HepG2 (cell line): Measurements from ENCODE around the gene PLCXD3. TPM values are rescaled to one million over a fixed set of nuclear protein-coding genes. Genes with fewer than 3 reads are reported as not detected.

ENCODE experiments used
- ATAC-seq: fragments of 200-7000 bp; cut with Tn5 transposase; 3 replicates; pipeline ENCODE4 v1.9.1; 2020; ENCODE audit warnings: mild to moderate bottlenecking, moderate library complexity
- BruUV-seq: library from RNA; stranded (reverse); fragments of 400-500 nt; replicated peaks from 2 replicates; lab custom pipeline; 2021; lab: Mats Ljungman, UMichigan
- CTCF ChIA-PET: fragments of 300-600 bp; formaldehyde crosslinking; extraction: SDS; loops from one replicate; lab custom pipeline; 2021; ENCODE audit warnings: low total read pairs, inconsistent platforms, low intra/inter-chr PET ratio; lab: Yijun Ruan, JAX
- POLR2A ChIA-PET: fragments of 350-600 bp; sonication (Branson Sonifier 250); formaldehyde crosslinking; loops from one replicate; lab custom pipeline; 2020; ENCODE audit warnings: antibody characterized with exemption, inconsistent platforms; lab: Yijun Ruan, JAX
- DNase-seq: peaks from one replicate; pipeline ENCODE4 v3.0.0-alpha.2; 2015; ENCODE audit warnings: low spot score
- FAIRE-seq: peaks from 3 replicates; lab custom pipeline; 2011; peaks lifted over from hg19 to GRCh38; lab: Jason Lieb, UNC
- H2AFZ ChIP-seq: one replicate; pipeline ENCODE4 v1.6.1; 2011; ENCODE audit warnings: low read length, inconsistent platforms
- H3K27ac ChIP-seq: fragments of 300-600 bp; 3 replicates; pipeline ENCODE4 v1.8.0; 2011; ENCODE audit warnings: mixed run types, mild to moderate bottlenecking, mixed read lengths, low read length, inconsistent platforms; ENCODE audit not compliant: insufficient read depth; ENCODE audit errors: extremely low read length
- H3K27me3 ChIP-seq, 2 experiments: fragments of 200-600 bp in 1 of 2; 2 replicates in 1 of 2; 3 replicates in 1 of 2; pipeline versions ENCODE4 v1.6.0 to v1.8.0; 2011; ENCODE audit warnings: low read length in 2 of 2, mild to moderate bottlenecking in 2 of 2, moderate library complexity in 2 of 2, inconsistent platforms in 1 of 2; ENCODE audit not compliant: insufficient read depth in 2 of 2, control insufficient read depth in 1 of 2
- H3K36me3 ChIP-seq, 2 experiments: fragments of 200-600 bp in 1 of 2; replicated peaks in 1 of 2; 2 replicates in 1 of 2; 3 replicates in 1 of 2; pipeline versions ENCODE4 v1.5.1 to v1.8.0; 2011; ENCODE audit warnings: low read length in 2 of 2, inconsistent platforms in 1 of 2; ENCODE audit not compliant: insufficient read depth in 2 of 2, control insufficient read depth in 1 of 2
- H3K4me1 ChIP-seq: 2 replicates; pipeline ENCODE4 v1.5.1; 2012; ENCODE audit warnings: low read length, inconsistent platforms; ENCODE audit not compliant: insufficient read depth
- H3K4me2 ChIP-seq: 2 replicates; pipeline ENCODE4 v1.6.0; 2011; ENCODE audit warnings: low read depth, low read length, inconsistent platforms
- H3K4me3 ChIP-seq, 3 experiments: fragments of 200-600 bp in 1 of 3; sonication (generic), shearing (Covaris generic) in 1 of 3; replicated peaks in 1 of 3; 2 replicates each; pipeline ENCODE4 v1.5.1; 2011 to 2016; ENCODE audit warnings: low read length in 3 of 3, inconsistent platforms in 2 of 3, low read depth in 2 of 3, mild to moderate bottlenecking in 2 of 3, control low read depth in 1 of 3, mixed read lengths in 1 of 3; ENCODE audit not compliant: insufficient read depth in 1 of 3
- H3K79me2 ChIP-seq: one replicate; pipeline ENCODE4 v1.6.1; 2011; ENCODE audit warnings: low read length, inconsistent platforms; ENCODE audit not compliant: insufficient read depth
- H3K9ac ChIP-seq: 2 replicates; pipeline ENCODE4 v1.6.0; 2011; ENCODE audit warnings: mild to moderate bottlenecking, low read depth, low read length, inconsistent platforms; ENCODE audit not compliant: insufficient read depth
- H3K9me3 ChIP-seq: 2 replicates; pipeline ENCODE4 v1.5.1; 2012; ENCODE audit warnings: mild to moderate bottlenecking, low read length
- H4K20me1 ChIP-seq: 2 replicates; pipeline ENCODE4 v1.6.0; 2011; ENCODE audit warnings: inconsistent platforms, mild to moderate bottlenecking, low read length, moderate library complexity; ENCODE audit not compliant: insufficient read depth
- EED ChIP-seq: sonication (generic); formaldehyde crosslinking; IDR thresholded peaks from 2 replicates; pipeline ENCODE4 v1.5.0; 2020; ENCODE audit warnings: mild to moderate bottlenecking, missing genetic modification reagents
- FOXJ3 ChIP-seq: sonication (generic); formaldehyde crosslinking; IDR thresholded peaks from 2 replicates; pipeline ENCODE4 v1.4.0; 2020; ENCODE audit warnings: missing genetic modification reagents, mild to moderate bottlenecking, borderline replicate concordance
- MIER3 ChIP-seq: IDR thresholded peaks from 2 replicates; pipeline ENCODE4 v1.6.1; 2016; ENCODE audit warnings: missing compliant biosample characterization, borderline replicate concordance
- RBAK ChIP-seq: sonication (generic); formaldehyde crosslinking; IDR thresholded peaks from 2 replicates; pipeline ENCODE4 v1.5.1; 2020; ENCODE audit warnings: mild to moderate bottlenecking, missing genetic modification reagents
- SIN3A ChIP-seq: IDR thresholded peaks from 2 replicates; pipeline ENCODE4 v1.6.1; 2011; ENCODE audit warnings: low read depth, mild to moderate bottlenecking, control low read depth, low read length, borderline replicate concordance
- SRSF9 ChIP-seq: fragments of 200-400 bp; formaldehyde crosslinking; IDR thresholded peaks from 2 replicates; pipeline ENCODE4 v1.6.1; 2018; ENCODE audit warnings: borderline replicate concordance, mild to moderate bottlenecking, low read depth, low read length; ENCODE audit not compliant: insufficient read depth, poor library complexity, severe bottlenecking
- TEAD3 ChIP-seq: optimal IDR thresholded peaks from 2 replicates; pipeline ENCODE3; 2016; ENCODE audit warnings: borderline replicate concordance
- ZNF546 ChIP-seq: sonication (generic); formaldehyde crosslinking; conservative IDR thresholded peaks from 2 replicates; pipeline ENCODE4 v1.8.1; 2023; ENCODE audit warnings: mild to moderate bottlenecking, missing genetic modification reagents
- ZNF703 ChIP-seq: sonication (generic); formaldehyde crosslinking; IDR thresholded peaks from 2 replicates; pipeline ENCODE4 v1.5.1; 2020; ENCODE audit warnings: missing genetic modification reagents, mild to moderate bottlenecking, moderate library complexity, borderline replicate concordance
- WGBS: methylation state at CpG from one replicate; pipeline ENCODE4 v1.1.6; 2017; ENCODE audit warnings: low lambda C conversion rate; 5-methylcytosine and 5-hydroxymethylcytosine counted together
- in situ Hi-C: cut with HindIII; loops from 2 replicates; pipeline ENCODE4 v1.10.0; 2017; ENCODE audit warnings: low pct_unique_long_range_greater_than_20kb; ENCODE audit not compliant: extremely low pct_ligation_motif_present
- intact Hi-C: fragments of 100-400 bp; cut with micrococcal nuclease; formaldehyde crosslinking; loops from one replicate; pipeline ENCODE4 v1.10.0; 2022; ENCODE audit not compliant: unreplicated experiment
- polyA plus RNA-seq, 8 experiments: library from polyadenylated mRNA; depleted of rRNA in 3 of 8; stranded (reverse) in 7 of 8; unstranded in 1 of 8; fragments of >200 nt; fragmentation: Illumina TruSeq in 4 of 8; extraction: Trizol in 4 of 8; gene quantifications; 2 replicates each; pipeline versions ENCODE4 v1.2.1 to v1.2.3, GENCODE V29; 2011 to 2016; ENCODE audit warnings: low read depth in 4 of 8, missing spikeins in 1 of 8, mixed read lengths in 1 of 8; ENCODE audit not compliant: insufficient read depth in 1 of 8
- total RNA-seq, 5 experiments: library from RNA; depleted of rRNA; stranded (reverse); fragments of >200 nt; fragmentation: Illumina TruSeq; extraction: Trizol; gene quantifications; 2 replicates each; pipeline ENCODE4 v1.2.3, GENCODE V29; 2016; ENCODE audit warnings: low read depth in 1 of 5
- TF ChIP-seq, protein P1 (sequence below): sonication (generic); formaldehyde crosslinking; IDR thresholded peaks from 2 replicates; pipeline ENCODE4 v1.4.0; 2020; ENCODE audit warnings: mild to moderate bottlenecking, missing genetic modification reagents
- TF ChIP-seq, protein P2 (sequence below): sonication (generic); formaldehyde crosslinking; IDR thresholded peaks from 2 replicates; pipeline ENCODE4 v1.9.0; 2021; ENCODE audit warnings: missing genetic modification reagents, borderline replicate concordance
- TF ChIP-seq, protein P3 (sequence below): sonication (generic); formaldehyde crosslinking; IDR thresholded peaks from 2 replicates; pipeline ENCODE4 v1.5.1; 2020; ENCODE audit warnings: mild to moderate bottlenecking, missing genetic modification reagents, borderline replicate concordance

The PLCXD3 gene
- total and polyA plus RNA-seq, 2 of the 13 experiments (the other 11 are each of a cell fraction or from before 2014, with no cell fraction given), result not detected

DNA sequence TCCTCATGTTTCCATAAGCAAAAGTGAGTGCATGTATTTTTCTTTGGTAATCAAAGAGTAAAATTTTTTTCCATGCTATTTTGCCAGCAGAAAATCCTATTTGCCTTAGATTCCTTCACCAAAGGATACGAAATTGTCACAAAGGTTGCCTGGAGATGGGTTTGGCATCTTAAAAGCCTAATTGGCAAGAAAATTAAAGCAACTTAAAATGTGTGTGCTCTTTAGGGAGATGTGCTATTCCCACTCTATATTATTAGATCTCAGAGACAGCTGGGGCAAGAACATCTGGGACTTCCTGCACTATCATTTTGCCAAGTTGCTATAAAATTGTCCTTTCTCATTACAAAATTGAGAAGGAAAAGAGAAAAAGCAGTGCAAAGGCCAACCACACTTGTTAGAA lies 146.1 kb downstream of the PLCXD3 start:
- intact Hi-C loops (no loop called here), in situ Hi-C loops (no loop called here)
- Histone ChIP-seq H4K20me1 (no peaks in the 10 kb centered on the region), H3K9me3 (no peaks in the 10 kb centered on the region), H3K9ac (no peak overlapping the region), H3K4me1 (no peaks in the 10 kb centered on the region), H3K4me3 (no peak overlapping the region), H3K27me3 (no peaks in the 10 kb centered on the region), H3K79me2 (no peaks in the 10 kb centered on the region), H3K27ac (no peak overlapping the region), H2AFZ (no peak overlapping the region), H3K4me2 (no peak overlapping the region), H3K36me3 (no peaks in the 10 kb centered on the region)
- BruUV-seq, result no TSS peak
- no peak for ATAC-seq
- ChIA-PET POLR2A (no interaction called here), CTCF (no interaction called here)
- no peak for DNase-seq
- FAIRE-seq, result no peak
- 0% methylated on average over 1 of the region's 1 CpG for WGBS
- TF ChIP-seq FOXJ3 (CRISPR knock-in tag), result no peak
- TF ChIP-seq, protein P1, sequence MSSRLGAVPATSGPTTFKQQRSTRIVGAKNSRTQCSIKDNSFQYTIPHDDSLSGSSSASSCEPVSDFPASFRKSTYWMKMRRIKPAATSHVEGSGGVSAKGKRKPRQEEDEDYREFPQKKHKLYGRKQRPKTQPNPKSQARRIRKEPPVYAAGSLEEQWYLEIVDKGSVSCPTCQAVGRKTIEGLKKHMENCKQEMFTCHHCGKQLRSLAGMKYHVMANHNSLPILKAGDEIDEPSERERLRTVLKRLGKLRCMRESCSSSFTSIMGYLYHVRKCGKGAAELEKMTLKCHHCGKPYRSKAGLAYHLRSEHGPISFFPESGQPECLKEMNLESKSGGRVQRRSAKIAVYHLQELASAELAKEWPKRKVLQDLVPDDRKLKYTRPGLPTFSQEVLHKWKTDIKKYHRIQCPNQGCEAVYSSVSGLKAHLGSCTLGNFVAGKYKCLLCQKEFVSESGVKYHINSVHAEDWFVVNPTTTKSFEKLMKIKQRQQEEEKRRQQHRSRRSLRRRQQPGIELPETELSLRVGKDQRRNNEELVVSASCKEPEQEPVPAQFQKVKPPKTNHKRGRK, result no peak
- TF ChIP-seq ZNF703, result no peak
- TF ChIP-seq, protein P2, sequence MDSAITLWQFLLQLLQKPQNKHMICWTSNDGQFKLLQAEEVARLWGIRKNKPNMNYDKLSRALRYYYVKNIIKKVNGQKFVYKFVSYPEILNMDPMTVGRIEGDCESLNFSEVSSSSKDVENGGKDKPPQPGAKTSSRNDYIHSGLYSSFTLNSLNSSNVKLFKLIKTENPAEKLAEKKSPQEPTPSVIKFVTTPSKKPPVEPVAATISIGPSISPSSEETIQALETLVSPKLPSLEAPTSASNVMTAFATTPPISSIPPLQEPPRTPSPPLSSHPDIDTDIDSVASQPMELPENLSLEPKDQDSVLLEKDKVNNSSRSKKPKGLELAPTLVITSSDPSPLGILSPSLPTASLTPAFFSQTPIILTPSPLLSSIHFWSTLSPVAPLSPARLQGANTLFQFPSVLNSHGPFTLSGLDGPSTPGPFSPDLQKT (CRISPR knock-in tag), result no peak
- no peak for TF ChIP-seq MIER3 (CRISPR knock-in tag)
- TF ChIP-seq ZNF546 (CRISPR knock-in tag), result no peak
- no peak for TF ChIP-seq TEAD3 (CRISPR knock-in tag)
- TF ChIP-seq SRSF9, result no peak
- TF ChIP-seq RBAK (CRISPR knock-in tag), result no peak
- TF ChIP-seq, protein P3, sequence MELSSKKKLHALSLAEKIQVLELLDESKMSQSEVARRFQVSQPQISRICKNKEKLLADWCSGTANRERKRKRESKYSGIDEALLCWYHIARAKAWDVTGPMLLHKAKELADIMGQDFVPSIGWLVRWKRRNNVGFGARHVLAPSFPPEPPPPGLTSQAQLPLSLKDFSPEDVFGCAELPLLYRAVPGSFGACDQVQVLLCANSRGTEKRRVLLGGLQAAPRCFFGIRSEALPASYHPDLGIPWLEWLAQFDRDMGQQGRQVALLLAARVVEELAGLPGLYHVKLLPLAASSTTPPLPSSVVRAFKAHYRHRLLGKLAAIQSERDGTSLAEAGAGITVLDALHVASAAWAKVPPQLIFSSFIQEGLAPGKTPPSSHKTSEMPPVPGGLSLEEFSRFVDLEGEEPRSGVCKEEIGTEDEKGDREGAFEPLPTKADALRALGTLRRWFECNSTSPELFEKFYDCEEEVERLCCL (CRISPR knock-in tag), result no peak
- no peak for TF ChIP-seq SIN3A
- TF ChIP-seq EED, result no peak
